Fibroblast of pulmonary artery (primary cell): ENCODE measurements around the gene TREML4.

Experiments used
- DNase-seq: peaks from one replicate; pipeline ENCODE4 v3.0.0-alpha.2; 2010; ENCODE audit warnings: low read depth
- H3K4me3 ChIP-seq: replicated peaks from 2 replicates; pipeline ENCODE4 v1.5.1; 2011; ENCODE audit warnings: low read depth, mild to moderate bottlenecking, control low read depth, low read length, moderate library complexity
- TF ChIP-seq, protein P1 (sequence below): IDR thresholded peaks from 2 replicates; pipeline ENCODE4 v1.5.1; 2011; ENCODE audit warnings: mild to moderate bottlenecking, control low read depth, low read length, inconsistent platforms; ENCODE audit errors: missing control alignments

Gene TREML4

GRCh38 chr6:41222045-41222444, 6.1 kb upstream of the TREML4 start:
- no peak for DNase-seq
- TF ChIP-seq, protein P1, sequence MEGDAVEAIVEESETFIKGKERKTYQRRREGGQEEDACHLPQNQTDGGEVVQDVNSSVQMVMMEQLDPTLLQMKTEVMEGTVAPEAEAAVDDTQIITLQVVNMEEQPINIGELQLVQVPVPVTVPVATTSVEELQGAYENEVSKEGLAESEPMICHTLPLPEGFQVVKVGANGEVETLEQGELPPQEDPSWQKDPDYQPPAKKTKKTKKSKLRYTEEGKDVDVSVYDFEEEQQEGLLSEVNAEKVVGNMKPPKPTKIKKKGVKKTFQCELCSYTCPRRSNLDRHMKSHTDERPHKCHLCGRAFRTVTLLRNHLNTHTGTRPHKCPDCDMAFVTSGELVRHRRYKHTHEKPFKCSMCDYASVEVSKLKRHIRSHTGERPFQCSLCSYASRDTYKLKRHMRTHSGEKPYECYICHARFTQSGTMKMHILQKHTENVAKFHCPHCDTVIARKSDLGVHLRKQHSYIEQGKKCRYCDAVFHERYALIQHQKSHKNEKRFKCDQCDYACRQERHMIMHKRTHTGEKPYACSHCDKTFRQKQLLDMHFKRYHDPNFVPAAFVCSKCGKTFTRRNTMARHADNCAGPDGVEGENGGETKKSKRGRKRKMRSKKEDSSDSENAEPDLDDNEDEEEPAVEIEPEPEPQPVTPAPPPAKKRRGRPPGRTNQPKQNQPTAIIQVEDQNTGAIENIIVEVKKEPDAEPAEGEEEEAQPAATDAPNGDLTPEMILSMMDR, result no peak
- no peak overlapping the region for H3K4me3 ChIP-seq

DNA sequence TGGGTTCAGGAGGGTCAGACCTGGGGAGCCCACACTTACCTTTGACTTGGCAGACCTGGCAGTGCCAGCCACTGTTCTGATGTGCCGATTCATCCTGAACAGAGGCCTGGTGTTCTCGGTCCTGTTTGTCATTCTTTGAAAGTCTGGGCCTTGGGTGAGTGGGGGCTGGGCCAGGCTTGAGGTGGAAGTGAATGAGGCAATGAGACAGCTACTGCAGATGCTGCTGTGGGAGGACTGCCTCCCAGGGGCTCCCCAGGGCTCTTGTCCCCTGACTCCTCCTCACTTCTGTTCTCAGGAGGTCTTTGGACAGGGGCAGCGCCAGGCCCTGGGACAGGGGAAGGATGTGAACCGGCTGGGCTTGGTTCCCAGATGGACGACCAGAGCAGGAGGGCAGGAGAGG, 5.6 kb upstream of the TREML4 start:
- no peak overlapping the region for H3K4me3 ChIP-seq
- TF ChIP-seq, protein P1, result no peak
- DNase-seq, result no peak

DNA sequence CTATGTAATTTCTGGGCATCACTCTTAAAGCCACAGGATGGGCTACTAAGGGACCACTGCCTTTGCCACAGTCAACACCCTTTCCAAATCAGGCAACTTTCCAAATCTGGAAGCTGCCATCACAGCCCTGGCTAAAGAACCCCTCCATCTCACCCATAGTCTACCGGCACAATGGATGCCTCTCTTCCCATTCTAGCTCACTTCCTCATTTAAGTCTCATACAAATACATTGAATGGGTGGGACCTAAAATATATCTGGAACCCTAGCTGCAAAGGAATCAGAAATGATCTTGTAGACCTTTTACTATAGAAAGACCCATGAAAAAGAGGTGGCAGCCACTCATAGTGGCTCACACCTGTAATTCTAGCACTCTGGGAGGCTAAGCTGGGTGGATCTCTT, 3.3 kb upstream of the TREML4 start:
- H3K4me3 ChIP-seq, result no peak overlapping the region
- TF ChIP-seq, protein P1, result no peak
- DNase-seq, result no peak

DNA sequence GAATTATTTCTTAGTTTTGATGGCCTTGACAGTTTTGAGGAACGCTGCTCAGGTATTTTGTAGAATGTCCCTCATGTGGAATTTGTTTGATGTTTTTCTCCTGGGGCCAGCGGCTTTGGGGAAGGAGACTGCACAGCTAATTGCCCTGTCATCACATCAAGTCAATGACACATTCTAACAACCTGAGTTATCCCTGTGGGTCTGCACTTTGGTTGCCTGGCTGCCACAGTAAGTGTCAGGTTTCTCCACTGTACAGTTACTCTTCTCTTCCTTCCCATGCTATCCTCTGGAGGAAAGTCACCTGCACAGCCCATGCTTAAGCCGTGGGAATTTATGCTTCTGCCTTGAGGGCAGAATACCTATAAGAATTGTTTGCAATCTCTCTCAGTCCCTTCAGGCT, 1.4 kb upstream of the TREML4 start:
- TF ChIP-seq, protein P1, result no peak
- H3K4me3 ChIP-seq, result no peak overlapping the region
- no peak for DNase-seq

DNA sequence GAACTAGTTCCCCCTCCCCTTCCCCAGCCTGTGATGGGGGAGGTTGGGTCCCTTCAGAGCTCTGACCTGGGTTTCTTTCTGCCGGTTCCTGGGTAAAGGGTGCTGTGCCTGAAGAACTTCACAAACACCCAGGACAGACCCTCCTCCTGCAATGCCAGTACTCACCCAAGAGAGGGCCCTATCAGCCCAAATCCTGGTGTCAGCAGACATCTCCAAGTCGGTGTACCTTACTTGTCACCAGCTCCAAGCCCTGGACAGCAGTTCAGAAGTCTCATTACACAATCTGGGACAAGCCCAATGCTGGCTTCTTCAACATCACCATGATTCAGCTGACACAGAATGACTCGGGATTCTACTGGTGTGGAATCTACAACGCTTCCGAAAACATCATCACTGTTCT, 467 bp downstream of the TREML4 start:
- H3K4me3 ChIP-seq, result no peak overlapping the region
- TF ChIP-seq, protein P1, result no peak
- peak; percentile 20 for DNase-seq

- H3K4me3 ChIP-seq, result no peak overlapping the region
- no peak for DNase-seq
- TF ChIP-seq, protein P1, result no peak
Observed at GRCh38 chr6:41229721-41230120, 1.6 kb downstream of the TREML4 start.

DNA sequence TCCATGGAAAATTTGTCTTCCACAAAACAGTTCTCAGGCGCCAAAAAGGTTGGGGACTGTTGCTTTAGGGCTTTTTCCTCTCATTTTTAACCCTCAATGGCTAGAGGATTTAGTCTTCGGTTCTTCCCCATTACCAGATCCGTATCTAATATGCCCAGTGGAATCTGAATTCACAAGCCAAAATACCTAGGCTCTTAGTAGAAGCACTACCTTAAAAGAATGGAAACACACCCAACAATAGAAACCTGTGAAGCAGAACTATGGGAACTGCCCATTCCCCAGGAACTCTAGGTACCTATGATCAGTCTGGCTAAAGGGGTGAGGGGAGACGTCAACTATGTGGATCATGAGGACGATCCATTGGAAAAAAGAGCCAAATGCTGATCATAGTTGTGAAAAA, 3.1 kb downstream of the TREML4 start:
- no peak for DNase-seq
- H3K4me3 ChIP-seq, result no peak overlapping the region
- TF ChIP-seq, protein P1, result no peak
